GM18909 (cell line): ENCODE results near the gene SMIM7.
"Not testable (repeated sequence)": the region's sequence is repeated elsewhere in the genome, so short reads cannot be mapped to it uniquely, and the experiment has no call there.

ENCODE experiments used
- ATAC-seq: cut with Tn5 transposase; IDR thresholded peaks from one replicate; pipeline ENCODE4 v1.9.1; 2021; ENCODE audit warnings: mild to moderate bottlenecking; ENCODE audit not compliant: unreplicated experiment, poor library complexity

SMIM7 gene

GRCh38 chr19:16657384-16657783 is 2.6 kb downstream of the SMIM7 start:
- ATAC-seq: no peak

DNA sequence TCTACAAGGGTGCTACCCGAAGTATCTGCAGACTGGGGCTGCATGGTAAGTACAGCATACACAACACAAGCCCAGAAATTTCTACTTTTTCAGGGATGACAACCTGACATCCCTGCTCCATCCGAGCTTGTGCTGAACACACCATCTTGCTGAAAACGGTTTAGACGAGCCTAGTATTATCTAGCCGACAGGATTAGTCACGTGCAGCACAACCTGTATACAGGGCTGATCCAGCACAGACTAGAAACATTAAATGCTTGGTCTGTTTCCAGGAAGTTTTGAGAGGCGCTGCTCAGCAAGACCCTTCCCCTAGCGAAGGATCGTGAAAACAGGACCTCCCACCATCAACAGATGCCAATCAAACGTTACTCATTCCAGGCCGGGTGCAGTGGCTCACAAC is 4.2 kb downstream of the SMIM7 start:
- no peak for ATAC-seq

DNA sequence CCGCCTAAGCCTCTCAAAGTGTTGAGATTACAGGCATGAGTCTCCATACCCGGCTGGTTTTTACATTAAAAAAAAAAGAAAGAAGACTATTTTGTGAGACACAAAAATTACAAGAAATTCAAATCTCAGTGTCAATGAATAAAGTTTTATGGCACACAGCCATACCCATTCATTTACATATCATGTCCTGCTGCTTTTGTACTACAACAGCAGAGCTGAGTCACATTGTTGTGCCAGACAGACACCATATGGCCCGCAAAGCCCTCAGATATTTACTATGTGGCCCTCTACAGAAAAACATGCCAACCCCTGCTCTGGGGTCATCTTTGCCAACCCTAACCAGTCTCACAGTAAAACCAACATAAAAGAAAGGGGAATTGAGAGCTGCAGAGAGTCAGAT is 5.3 kb downstream of the SMIM7 start:
- ATAC-seq: no peak

DNA sequence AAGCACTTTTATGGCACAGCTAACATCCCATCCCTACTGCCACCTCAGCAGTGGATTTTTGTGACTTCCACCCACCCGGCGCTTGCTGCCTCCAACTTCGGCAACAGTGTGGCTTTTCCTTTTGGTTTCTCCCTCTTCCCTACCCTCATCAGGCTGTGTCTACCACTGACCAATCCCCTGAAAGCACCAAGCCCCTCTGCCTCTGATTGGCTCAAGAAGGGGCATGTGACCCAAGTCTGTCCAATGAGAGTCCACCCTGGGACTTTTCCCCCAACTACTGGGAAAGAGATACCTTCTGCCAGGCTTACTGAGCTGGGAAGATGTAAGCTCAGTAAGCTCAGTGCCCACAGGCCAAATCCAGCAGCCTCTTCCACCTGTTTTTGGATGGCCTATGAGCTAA is 5.8 kb downstream of the SMIM7 start:
- ATAC-seq: no peak

GRCh38 chr19:16652854-16653253 is 7.1 kb downstream of the SMIM7 start:
- no peak for ATAC-seq

GRCh38 chr19:16651421-16652188 is 8.3 kb downstream of the SMIM7 start:
- not testable (repeated sequence) for ATAC-seq

DNA sequence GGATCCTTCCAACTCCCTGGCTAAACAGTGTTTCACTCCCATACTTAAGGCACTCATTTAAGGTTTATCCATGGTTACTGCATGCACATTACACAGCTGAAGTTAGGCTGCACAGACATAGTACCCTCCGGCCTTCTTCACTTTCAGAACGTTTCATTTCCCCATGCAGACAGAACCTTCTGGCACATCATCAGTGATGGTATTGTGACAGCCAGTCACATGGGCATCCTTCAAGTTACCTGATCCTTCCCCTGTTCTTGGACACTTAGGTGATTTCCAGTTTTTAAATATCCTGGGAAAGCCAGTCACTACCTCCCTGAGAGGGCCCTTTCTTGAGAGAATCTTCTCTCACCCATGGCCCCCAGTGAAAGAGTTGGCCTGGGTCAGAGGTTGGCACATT is 9.1 kb downstream of the SMIM7 start:
- no peak for ATAC-seq

DNA sequence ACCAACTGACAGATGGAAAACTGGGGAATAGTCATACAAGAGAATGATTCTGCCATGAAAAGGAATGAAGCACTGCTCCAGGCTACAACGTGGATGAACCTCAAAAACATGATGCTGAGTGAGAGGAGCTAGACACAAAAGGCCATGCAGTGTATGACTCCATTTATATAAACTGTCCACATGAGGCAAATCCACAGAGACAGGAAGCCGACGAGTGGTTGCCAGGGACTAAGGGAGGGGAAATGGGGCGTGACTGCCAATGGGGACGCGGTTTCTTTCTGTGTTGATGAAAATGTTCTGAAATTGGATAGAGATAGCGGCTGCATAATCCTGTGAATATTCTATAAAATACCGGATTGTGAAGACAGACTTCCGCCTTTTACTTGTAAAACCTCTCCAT is 10.2 kb downstream of the SMIM7 start:
- ATAC-seq: no peak

DNA sequence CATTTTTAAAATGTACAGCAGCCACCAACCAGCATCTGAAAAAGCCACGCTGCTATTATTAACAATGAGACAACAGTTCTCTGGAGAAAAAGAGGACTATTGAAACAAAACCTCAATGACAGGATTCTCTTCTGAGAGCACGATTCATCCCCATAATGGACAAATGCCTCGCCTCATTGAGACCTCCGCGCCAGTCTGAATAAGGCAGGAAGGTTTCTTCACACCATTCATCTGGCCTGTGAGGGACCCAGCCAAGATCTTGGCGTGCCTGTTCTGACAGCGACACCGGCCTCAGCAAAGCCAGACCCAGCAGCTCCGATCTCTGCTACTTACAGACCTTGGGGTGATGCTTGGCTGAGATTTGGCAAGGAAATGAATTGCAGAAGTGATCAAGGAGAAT is 14.8 kb downstream of the SMIM7 start:
- no peak for ATAC-seq

GRCh38 chr19:16641695-16642094 is 18.2 kb downstream of the SMIM7 start:
- no peak for ATAC-seq

DNA sequence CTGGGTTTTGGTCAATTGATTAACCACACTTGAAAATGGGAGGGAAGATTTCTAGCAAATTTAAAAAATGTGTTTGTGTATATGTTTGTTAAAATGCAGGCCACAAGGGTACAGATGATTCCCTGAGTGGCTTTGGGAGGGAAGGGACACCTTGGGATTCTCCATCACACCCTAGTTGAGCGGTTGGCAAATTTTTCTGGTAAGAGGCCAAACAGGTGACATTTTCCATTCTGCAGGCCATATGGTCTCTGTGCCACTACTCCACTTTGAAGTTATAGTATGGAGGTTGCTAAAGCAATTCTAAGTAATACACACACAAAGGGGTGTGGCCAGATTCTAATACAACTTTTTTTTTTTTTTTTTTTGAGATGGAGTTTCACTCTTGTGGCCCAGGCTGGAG is 19.0 kb downstream of the SMIM7 start:
- ATAC-seq: no peak

GRCh38 chr19:16638666-16639065 is 21.3 kb downstream of the SMIM7 start:
- no peak for ATAC-seq

DNA sequence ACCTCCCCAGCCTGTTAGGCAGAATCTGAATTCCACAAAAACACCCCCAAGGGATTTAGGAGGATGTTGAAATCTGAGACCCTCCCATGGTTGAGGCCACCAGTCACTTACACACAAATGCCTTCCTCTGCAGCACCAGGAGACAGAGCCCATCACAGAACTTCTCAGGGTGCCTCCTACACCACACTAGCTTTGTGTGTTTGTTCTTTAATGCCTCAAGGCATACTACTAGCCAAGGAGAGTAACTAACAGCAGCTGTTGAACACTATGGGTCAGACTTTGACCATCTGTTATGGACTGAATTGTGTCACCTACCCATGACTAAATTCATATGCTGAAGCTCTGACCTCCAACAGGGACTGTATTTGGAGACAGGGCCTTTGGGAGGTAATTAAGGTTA is 22.4 kb downstream of the SMIM7 start:
- ATAC-seq: no peak

DNA sequence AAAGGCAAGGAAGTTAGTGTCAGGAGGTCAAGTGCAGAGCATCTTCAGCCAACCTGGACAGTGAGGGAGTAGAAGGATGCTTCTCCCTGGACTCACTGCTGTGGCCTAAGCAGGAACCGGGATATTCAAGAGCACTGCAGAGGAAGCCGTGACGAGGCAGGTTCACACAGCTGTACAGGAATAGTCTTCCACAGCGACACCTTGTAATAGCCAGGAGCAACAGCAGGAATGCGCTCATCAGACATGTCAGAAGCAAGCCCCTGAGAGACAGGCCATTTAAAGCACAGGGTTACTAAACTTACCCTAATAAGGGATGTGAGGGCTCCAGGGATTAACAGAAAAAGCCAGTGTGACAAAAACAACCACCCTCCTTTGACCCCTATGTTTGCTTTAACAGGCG is 28.5 kb downstream of the SMIM7 start:
- ATAC-seq: no peak

DNA sequence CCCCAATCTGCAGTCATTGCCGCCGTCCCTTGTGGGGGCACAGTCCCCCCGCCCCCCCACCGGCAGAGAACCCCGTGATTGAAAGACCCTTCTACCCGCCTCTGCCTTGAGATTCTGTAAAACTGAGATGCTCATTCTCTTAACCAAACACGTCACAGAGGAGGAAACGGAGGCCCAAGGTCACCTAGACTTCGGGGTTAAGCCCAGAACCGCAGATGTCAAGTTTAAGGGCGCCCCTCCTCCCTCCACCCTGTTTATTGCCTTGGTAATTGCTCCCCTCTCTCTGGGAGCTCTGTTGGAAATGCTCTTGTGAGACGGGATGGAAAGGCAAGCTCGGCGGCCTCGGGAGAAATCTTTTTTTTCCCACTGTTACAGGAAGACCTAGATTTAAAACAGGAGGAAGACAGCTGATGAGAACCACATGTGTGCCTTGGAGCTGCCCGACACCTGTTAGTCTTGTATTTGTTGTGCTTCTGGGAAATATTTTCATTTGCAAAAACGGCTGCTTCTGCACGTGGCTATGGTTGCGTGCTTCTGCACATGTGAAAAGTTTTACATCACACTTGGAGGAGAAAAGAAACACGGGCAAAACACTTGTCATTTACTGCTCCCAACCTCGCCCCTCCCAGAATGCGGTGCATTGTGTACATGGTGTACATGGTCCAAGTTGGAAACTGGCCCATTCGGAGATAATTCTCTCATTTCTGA is 30.8 kb downstream of the SMIM7 start:
- ATAC-seq: no peak

DNA sequence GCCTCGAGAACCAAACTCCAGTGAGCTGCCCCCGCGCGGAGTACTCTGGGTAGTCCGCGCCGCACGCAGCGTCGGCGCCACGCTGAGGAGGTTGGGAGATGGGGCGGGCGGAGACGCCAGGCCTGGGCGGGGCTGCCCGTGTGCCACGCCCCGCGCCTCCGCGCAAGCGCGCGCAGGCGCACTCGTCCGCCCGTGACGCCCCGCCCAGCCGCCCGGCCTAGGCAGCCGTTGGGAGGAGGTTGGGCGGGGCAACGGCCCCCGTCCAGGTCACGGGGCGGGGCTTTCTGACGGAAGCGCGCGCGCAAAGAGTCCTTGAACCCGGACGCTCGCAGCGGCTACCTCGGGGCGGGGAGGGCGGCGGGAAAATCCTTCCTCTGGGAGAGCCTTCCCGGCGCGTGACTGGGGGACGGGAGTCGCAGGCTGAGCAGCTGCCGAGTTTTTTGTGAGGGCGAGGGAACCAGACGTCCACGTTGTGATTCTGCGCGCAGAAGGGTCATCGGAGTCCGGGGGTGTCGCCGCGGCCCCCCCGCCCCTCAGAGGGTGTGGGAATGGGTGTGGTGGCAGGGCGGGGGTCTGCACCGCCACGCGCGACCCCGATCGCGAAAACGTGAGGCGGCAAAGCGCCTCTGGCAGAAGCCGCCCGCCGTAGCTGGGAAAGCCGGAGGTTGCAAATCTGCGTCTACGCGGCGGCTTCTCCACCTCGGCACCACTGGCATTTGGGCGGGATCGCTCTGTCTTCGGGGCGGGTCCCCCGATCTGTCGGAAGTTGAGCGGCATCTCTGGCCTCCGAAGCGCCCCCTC is 31.6 kb downstream of the SMIM7 start, which contains the start of gene MED26:
TSS of gene MED26 (minus strand) at position 22 of the 801 bp plus-strand sequence. CDS start 261 bp downstream, outside the sequence.
- peak; percentile 85 for ATAC-seq

GRCh38 chr19:16627928-16628182 is 32.1 kb downstream of the SMIM7 start:
- no peak for ATAC-seq

DNA sequence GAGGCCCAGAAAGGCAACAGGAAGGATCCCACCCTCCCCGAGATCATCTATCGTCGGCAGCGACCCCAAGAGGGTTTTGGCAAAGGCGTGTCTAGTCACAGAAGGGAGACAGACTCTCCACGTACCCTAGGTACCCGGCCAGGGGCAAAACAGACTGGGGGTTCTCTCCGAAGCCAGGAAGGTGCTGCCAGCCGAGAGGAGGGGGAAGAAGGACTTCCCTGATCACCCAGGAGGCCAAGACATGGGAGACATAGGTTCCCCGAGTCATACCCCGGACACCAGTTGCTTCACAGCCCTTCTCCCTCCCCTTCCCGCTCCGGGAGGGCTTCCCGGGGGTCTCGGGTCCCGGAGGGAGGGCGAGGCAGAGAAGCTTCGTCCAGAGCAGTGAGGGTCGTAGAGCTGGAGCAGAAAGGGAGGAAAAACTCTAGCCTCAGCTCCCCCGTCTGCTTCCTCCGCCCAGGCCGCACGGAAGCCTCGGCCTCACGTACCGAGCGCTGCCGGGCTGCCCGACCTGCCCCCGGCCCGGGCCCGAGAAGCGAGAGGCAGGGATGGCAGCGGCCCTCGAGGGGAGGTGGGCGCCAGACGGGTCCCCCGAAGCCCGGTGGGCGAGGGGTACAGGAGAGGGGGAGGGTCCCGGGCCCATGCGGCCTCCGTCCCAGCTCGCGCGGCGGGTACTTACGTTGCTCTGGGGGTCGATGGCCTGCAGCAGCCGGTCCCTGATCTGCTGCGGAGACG is 32.6 kb downstream of the SMIM7 start:
- ATAC-seq: no peak

GRCh38 chr19:16626796-16627192 is 33.1 kb downstream of the SMIM7 start:
- no peak for ATAC-seq

GRCh38 chr19:16625163-16625958 is 34.6 kb downstream of the SMIM7 start:
- no peak for ATAC-seq
